Natural killer cell (primary cell): Measurements from ENCODE around the gene CSMD2. TPM values are rescaled to one million over a fixed set of nuclear protein-coding genes. Genes with fewer than 3 reads are reported as not detected.
A peak's percentile ranks its signal among the peaks of the same experiment; 100 is the strongest.

Experiments used
- ATAC-seq, 3 donors: fragments of 150-1000 bp in 2 of 3; fragments of 200-7000 bp in 1 of 3; cut with Tn5 transposase; 1 replicate in 1 of 3; 2 replicates in 2 of 3; pipeline ENCODE4 v1.10.0; 2021; ENCODE audit warnings: mild to moderate bottlenecking in 2 of 3, moderate library complexity in 2 of 3
- DNase-seq, 2 donors: peaks; one replicate each; pipeline versions ENCODE4 v3.0.0 to v3.0.0-alpha.2; 2013 to 2021; ENCODE audit warnings: mixed read lengths in 1 of 2
- H3K27ac ChIP-seq: one replicate; pipeline ENCODE4 v1.5.1; 2013; ENCODE audit warnings: mild to moderate bottlenecking, low read length
- H3K27me3 ChIP-seq: one replicate; pipeline ENCODE4 v1.6.1; 2013; ENCODE audit warnings: low read length; ENCODE audit not compliant: control insufficient read depth, insufficient read depth
- H3K36me3 ChIP-seq: one replicate; pipeline ENCODE4 v1.6.1; 2013; ENCODE audit warnings: low read length; ENCODE audit not compliant: control insufficient read depth, insufficient read depth
- H3K4me1 ChIP-seq: one replicate; pipeline ENCODE4 v1.6.1; 2013; ENCODE audit warnings: low read length; ENCODE audit not compliant: control insufficient read depth, insufficient read depth
- H3K4me3 ChIP-seq: one replicate; pipeline ENCODE4 v1.5.1; 2013; ENCODE audit warnings: low read length
- H3K9me3 ChIP-seq: one replicate; pipeline ENCODE4 v1.6.1; 2013; ENCODE audit warnings: low read length; ENCODE audit not compliant: control insufficient read depth, insufficient read depth
- H3K27ac Mint-ChIP-seq, 2 donors: one replicate each; pipeline ENCODE4 v1.8.0; 2022; ENCODE audit warnings: mild to moderate bottlenecking in 2 of 2, mixed read lengths in 2 of 2, moderate library complexity in 1 of 2
- H3K27me3 Mint-ChIP-seq, 2 donors: one replicate each; pipeline ENCODE4 v1.8.0; 2022; ENCODE audit warnings: low read depth in 2 of 2, mixed read lengths in 2 of 2
- H3K36me3 Mint-ChIP-seq: one replicate; pipeline ENCODE4 v1.8.0; 2022; ENCODE audit warnings: mixed read lengths
- H3K4me1 Mint-ChIP-seq, 2 donors: one replicate each; pipeline ENCODE4 v1.8.0; 2022; ENCODE audit warnings: mixed read lengths in 2 of 2
- H3K4me3 Mint-ChIP-seq: one replicate; pipeline ENCODE4 v1.8.0; 2022; ENCODE audit warnings: mild to moderate bottlenecking, moderate library complexity, mixed read lengths
- H3K9me3 Mint-ChIP-seq, 2 donors: one replicate each; pipeline ENCODE4 v1.8.0; 2022; ENCODE audit warnings: mixed read lengths in 2 of 2
- CTCF ChIP-seq: fragments of 200-600 bp; IDR thresholded peaks from one replicate; pipeline ENCODE4 v1.8.0; 2022; ENCODE audit warnings: antibody characterized with exemption
- WGBS: methylation state at CpG from one replicate; pipeline ENCODE4 v1.1.7; 2013; ENCODE audit warnings: missing lambda C conversion rate; ENCODE audit not compliant: insufficient coverage; 5-methylcytosine and 5-hydroxymethylcytosine counted together
- intact Hi-C: fragments of 100-400 bp; cut with micrococcal nuclease; formaldehyde crosslinking; loops from one replicate; pipeline ENCODE4 v1.14.2; 2022
- total RNA-seq, 4 donors: library from RNA; stranded (reverse); fragments of 120-200 nt in 1 of 4; gene quantifications; one replicate each; pipeline versions ENCODE4 v1.2.3 to v1.2.4, GENCODE V29; 2013 to 2022

Gene CSMD2
- total RNA-seq, 3 donors from 2014 or later (not counting 1 experiment from before 2014, with no cell fraction given) = not detected

GRCh38 chr1:33753087-33753856, 411.8 kb downstream of the CSMD2 start:
- WGBS = 82% methylated on average over 5 of the region's 5 CpGs
- H3K9me3 Mint-ChIP-seq = peaks cover 3 to 4% of the 10 kb centered on the region in 2 donors
- DNase-seq (no peak), ATAC-seq (peak in 1 of 3 donors; percentile 22)
- Histone ChIP-seq H3K4me1 (no peaks in the 10 kb centered on the region), H3K27me3 (no peaks in the 10 kb centered on the region), H3K36me3 (no peaks in the 10 kb centered on the region), H3K27ac (no peak overlapping the region), H3K9me3 (no peaks in the 10 kb centered on the region), H3K4me3 (no peak overlapping the region)
- H3K4me1 Mint-ChIP-seq = no peaks in the 10 kb centered on the region
- no peak overlapping the region for H3K4me3 Mint-ChIP-seq
- H3K36me3 Mint-ChIP-seq = no peaks in the 10 kb centered on the region
- H3K27ac Mint-ChIP-seq = no peak overlapping the region
- intact Hi-C loops = no loop called here
- H3K27me3 Mint-ChIP-seq = peaks cover 11 to 24% of the 10 kb centered on the region in 2 donors
- TF ChIP-seq CTCF = no peak

GRCh38 chr1:33745942-33746341, 419.1 kb downstream of the CSMD2 start:
- H3K4me1 ChIP-seq = no peaks in the 10 kb centered on the region
- no peak for TF ChIP-seq CTCF
- Mint-ChIP-seq H3K27ac (no peak overlapping the region), H3K27me3 (peaks cover 12 to 24% of the 10 kb centered on the region in 2 donors), H3K4me1 (no peaks in the 10 kb centered on the region), H3K36me3 (no peaks in the 10 kb centered on the region), H3K9me3 (no peaks in the 10 kb centered on the region), H3K4me3 (no peak overlapping the region)
- ATAC-seq (no peak), DNase-seq (no peak)
- H3K27me3 ChIP-seq = no peaks in the 10 kb centered on the region
- H3K9me3 ChIP-seq = no peaks in the 10 kb centered on the region
- H3K36me3 ChIP-seq = no peaks in the 10 kb centered on the region
- H3K27ac ChIP-seq = no peak overlapping the region
- WGBS = 93% methylated on average over 4 of the region's 4 CpGs
- intact Hi-C loops = no loop called here
- H3K4me3 ChIP-seq = no peak overlapping the region

- ATAC-seq (no peak), DNase-seq (no peak)
- H3K27ac ChIP-seq = no peak overlapping the region
- no peaks in the 10 kb centered on the region for H3K4me1 ChIP-seq
- Mint-ChIP-seq H3K36me3 (no peaks in the 10 kb centered on the region), H3K27ac (no peak overlapping the region), H3K4me1 (no peaks in the 10 kb centered on the region), H3K9me3 (no peaks in the 10 kb centered on the region), H3K27me3 (peaks cover 11 to 23% of the 10 kb centered on the region in 2 donors), H3K4me3 (no peak overlapping the region)
- no peaks in the 10 kb centered on the region for H3K27me3 ChIP-seq
- H3K9me3 ChIP-seq = no peaks in the 10 kb centered on the region
- H3K4me3 ChIP-seq = no peak overlapping the region
- intact Hi-C loops = no loop called here
- no peak for TF ChIP-seq CTCF
- WGBS = 92% methylated on average over 11 of the region's 13 CpGs
- H3K36me3 ChIP-seq = no peaks in the 10 kb centered on the region
Observed at GRCh38 chr1:33743221-33743998, 421.6 kb downstream of the CSMD2 start.
